ENCODE measurements around the gene MAP1LC3B2.

DNA sequence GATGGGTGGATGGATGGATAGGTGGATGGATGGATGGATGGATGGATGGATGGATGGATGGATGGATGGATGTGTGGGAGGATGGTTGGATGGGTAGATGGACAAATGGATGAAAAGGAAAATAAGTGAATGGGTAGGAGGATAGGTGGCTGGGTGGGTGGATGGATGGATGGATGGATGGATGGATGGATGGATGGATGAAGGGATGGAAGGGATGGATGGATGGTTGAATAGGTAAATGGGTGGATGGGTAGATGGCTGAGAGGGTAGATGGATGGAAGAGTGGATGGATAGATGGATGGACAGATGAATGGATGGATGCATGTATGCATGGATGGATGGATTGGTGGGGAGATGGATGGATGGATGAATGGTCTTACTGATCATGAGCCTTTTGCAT is 36.5 kb downstream of the MAP1LC3B2 start:
- no peak for TF ChIP-seq POLR2AphosphoS2 (IDR thresholded peaks at IDR 0.05; ENCODE audit: low read depth, low read length)
- no peak for TF ChIP-seq MAZ (IDR thresholded peaks at IDR 0.05; ENCODE audit: borderline replicate concordance, low read depth, low read length)
- no peak for TF ChIP-seq MAZ (CRISPR knock-in tag; IDR thresholded peaks at IDR 0.05; ENCODE audit: low read depth)
- TF ChIP-seq, protein P1, sequence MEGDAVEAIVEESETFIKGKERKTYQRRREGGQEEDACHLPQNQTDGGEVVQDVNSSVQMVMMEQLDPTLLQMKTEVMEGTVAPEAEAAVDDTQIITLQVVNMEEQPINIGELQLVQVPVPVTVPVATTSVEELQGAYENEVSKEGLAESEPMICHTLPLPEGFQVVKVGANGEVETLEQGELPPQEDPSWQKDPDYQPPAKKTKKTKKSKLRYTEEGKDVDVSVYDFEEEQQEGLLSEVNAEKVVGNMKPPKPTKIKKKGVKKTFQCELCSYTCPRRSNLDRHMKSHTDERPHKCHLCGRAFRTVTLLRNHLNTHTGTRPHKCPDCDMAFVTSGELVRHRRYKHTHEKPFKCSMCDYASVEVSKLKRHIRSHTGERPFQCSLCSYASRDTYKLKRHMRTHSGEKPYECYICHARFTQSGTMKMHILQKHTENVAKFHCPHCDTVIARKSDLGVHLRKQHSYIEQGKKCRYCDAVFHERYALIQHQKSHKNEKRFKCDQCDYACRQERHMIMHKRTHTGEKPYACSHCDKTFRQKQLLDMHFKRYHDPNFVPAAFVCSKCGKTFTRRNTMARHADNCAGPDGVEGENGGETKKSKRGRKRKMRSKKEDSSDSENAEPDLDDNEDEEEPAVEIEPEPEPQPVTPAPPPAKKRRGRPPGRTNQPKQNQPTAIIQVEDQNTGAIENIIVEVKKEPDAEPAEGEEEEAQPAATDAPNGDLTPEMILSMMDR (CRISPR knock-in tag; IDR thresholded peaks at IDR 0.05): no peak
- TF ChIP-seq ZNF670 (CRISPR knock-in tag; IDR thresholded peaks at IDR 0.05; ENCODE audit: borderline replicate concordance): no peak
- TF ChIP-seq, protein P2, sequence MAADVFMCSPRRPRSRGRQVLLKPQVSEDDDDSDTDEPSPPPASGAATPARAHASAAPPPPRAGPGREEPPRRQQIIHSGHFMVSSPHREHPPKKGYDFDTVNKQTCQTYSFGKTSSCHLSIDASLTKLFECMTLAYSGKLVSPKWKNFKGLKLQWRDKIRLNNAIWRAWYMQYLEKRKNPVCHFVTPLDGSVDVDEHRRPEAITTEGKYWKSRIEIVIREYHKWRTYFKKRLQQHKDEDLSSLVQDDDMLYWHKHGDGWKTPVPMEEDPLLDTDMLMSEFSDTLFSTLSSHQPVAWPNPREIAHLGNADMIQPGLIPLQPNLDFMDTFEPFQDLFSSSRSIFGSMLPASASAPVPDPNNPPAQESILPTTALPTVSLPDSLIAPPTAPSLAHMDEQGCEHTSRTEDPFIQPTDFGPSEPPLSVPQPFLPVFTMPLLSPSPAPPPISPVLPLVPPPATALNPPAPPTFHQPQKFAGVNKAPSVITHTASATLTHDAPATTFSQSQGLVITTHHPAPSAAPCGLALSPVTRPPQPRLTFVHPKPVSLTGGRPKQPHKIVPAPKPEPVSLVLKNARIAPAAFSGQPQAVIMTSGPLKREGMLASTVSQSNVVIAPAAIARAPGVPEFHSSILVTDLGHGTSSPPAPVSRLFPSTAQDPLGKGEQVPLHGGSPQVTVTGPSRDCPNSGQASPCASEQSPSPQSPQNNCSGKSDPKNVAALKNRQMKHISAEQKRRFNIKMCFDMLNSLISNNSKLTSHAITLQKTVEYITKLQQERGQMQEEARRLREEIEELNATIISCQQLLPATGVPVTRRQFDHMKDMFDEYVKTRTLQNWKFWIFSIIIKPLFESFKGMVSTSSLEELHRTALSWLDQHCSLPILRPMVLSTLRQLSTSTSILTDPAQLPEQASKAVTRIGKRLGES (CRISPR knock-in tag; IDR thresholded peaks at IDR 0.05; ENCODE audit: borderline replicate concordance): no peak
- TF ChIP-seq DPF2 (CRISPR knock-in tag; IDR thresholded peaks at IDR 0.05; ENCODE audit: borderline replicate concordance, low read depth): no peak
- TF ChIP-seq MZF1 (CRISPR knock-in tag; IDR thresholded peaks at IDR 0.05; ENCODE audit: borderline replicate concordance): no peak
- TF ChIP-seq ZNF274 (CRISPR knock-in tag; IDR thresholded peaks at IDR 0.05): no peak
